Measurements from ENCODE around the gene TEX35. TPM values are rescaled to one million over a fixed set of nuclear protein-coding genes. Genes with fewer than 3 reads are reported as not detected.
A peak's percentile ranks its signal among the peaks of the same experiment; 100 is the strongest.

Gene TEX35
- total RNA-seq, 3 donors from 2014 or later (not counting 1 experiment from before 2014, with no cell fraction given), result not detected

- 29% methylated on average over 10 of the region's 10 CpGs for WGBS (ENCODE audit: insufficient coverage)
- Histone ChIP-seq H3K4me3 (ENCODE audit: low read length) (peak overlapping the region; percentile 82), H3K36me3 (ENCODE audit: control insufficient read depth, insufficient read depth, low read length) (no peaks in the 10 kb centered on the region), H3K27me3 (ENCODE audit: control insufficient read depth, insufficient read depth, low read length) (no peaks in the 10 kb centered on the region), H3K27ac (ENCODE audit: low read length) (no peak overlapping the region), H3K9me3 (ENCODE audit: control insufficient read depth, insufficient read depth, low read length) (no peaks in the 10 kb centered on the region), H3K4me1 (ENCODE audit: control insufficient read depth, insufficient read depth, low read length) (peaks cover 15% of the 10 kb centered on the region)
- Mint-ChIP-seq H3K27me3 (ENCODE audit: low read depth in 2 of 2) (no peaks in the 10 kb centered on the region), H3K27ac (peak overlapping the region in 1 of 2 donors; percentile 86), H3K4me3 (peak overlapping the region; percentile 95), H3K36me3 (no peaks in the 10 kb centered on the region), H3K4me1 (peaks cover 0 to 22% of the 10 kb centered on the region in 2 donors), H3K9me3 (no peaks in the 10 kb centered on the region)
- no peak for ATAC-seq
- DNase-seq, result no peak
- TF ChIP-seq CTCF (IDR thresholded peaks at IDR 0.05), result no peak
- intact Hi-C loops (cut with micrococcal nuclease), result no loop called here
Measured at GRCh38 chr1:178543290-178543607, 30.3 kb downstream of the TEX35 start.

- H3K27me3 ChIP-seq (ENCODE audit: control insufficient read depth, insufficient read depth, low read length), result no peaks in the 10 kb centered on the region
- Mint-ChIP-seq H3K9me3 (no peaks in the 10 kb centered on the region), H3K27ac (no peak overlapping the region), H3K4me3 (peak overlapping the region; percentile 64), H3K27me3 (ENCODE audit: low read depth in 2 of 2) (no peaks in the 10 kb centered on the region), H3K36me3 (no peaks in the 10 kb centered on the region), H3K4me1 (peaks cover 0 to 22% of the 10 kb centered on the region in 2 donors)
- 81% methylated on average over 8 of the region's 9 CpGs for WGBS (ENCODE audit: insufficient coverage)
- H3K9me3 ChIP-seq (ENCODE audit: control insufficient read depth, insufficient read depth, low read length), result no peaks in the 10 kb centered on the region
- ATAC-seq (no peak), DNase-seq (no peak)
- intact Hi-C loops (cut with micrococcal nuclease), result no loop called here
- no peak for TF ChIP-seq CTCF (IDR thresholded peaks at IDR 0.05)
- H3K27ac ChIP-seq (ENCODE audit: low read length), result no peak overlapping the region
- H3K4me3 ChIP-seq (ENCODE audit: low read length), result no peak overlapping the region
- H3K36me3 ChIP-seq (ENCODE audit: control insufficient read depth, insufficient read depth, low read length), result no peaks in the 10 kb centered on the region
- H3K4me1 ChIP-seq (ENCODE audit: control insufficient read depth, insufficient read depth, low read length), result peaks cover 15% of the 10 kb centered on the region
Measured at GRCh38 chr1:178544531-178544930, 31.6 kb downstream of the TEX35 start.

GRCh38 chr1:178548108-178548507 lies 35.2 kb downstream of the TEX35 start:
- 93% methylated on average over 3 of the region's 3 CpGs for WGBS (ENCODE audit: insufficient coverage)
- ATAC-seq (no peak), DNase-seq (no peak)
- H3K4me3 Mint-ChIP-seq, result no peak overlapping the region
- no peak for TF ChIP-seq CTCF (IDR thresholded peaks at IDR 0.05)
- H3K27ac Mint-ChIP-seq, result no peak overlapping the region
- Histone ChIP-seq H3K4me3 (ENCODE audit: low read length) (no peak overlapping the region), H3K36me3 (ENCODE audit: control insufficient read depth, insufficient read depth, low read length) (no peaks in the 10 kb centered on the region), H3K4me1 (ENCODE audit: control insufficient read depth, insufficient read depth, low read length) (peaks cover 4% of the 10 kb centered on the region), H3K27me3 (ENCODE audit: control insufficient read depth, insufficient read depth, low read length) (no peaks in the 10 kb centered on the region), H3K9me3 (ENCODE audit: control insufficient read depth, insufficient read depth, low read length) (peaks cover 3% of the 10 kb centered on the region), H3K27ac (ENCODE audit: low read length) (no peak overlapping the region)
- no peaks in the 10 kb centered on the region for H3K27me3 Mint-ChIP-seq (ENCODE audit: low read depth in 2 of 2)
- peaks cover 0 to 4% of the 10 kb centered on the region in 2 donors for H3K4me1 Mint-ChIP-seq
- intact Hi-C loops (cut with micrococcal nuclease), result no loop called here
- H3K9me3 Mint-ChIP-seq, result no peaks in the 10 kb centered on the region
- no peaks in the 10 kb centered on the region for H3K36me3 Mint-ChIP-seq

GRCh38 chr1:178551307-178551706 lies 38.4 kb downstream of the TEX35 start:
- Histone ChIP-seq H3K4me1 (ENCODE audit: control insufficient read depth, insufficient read depth, low read length) (no peaks in the 10 kb centered on the region), H3K36me3 (ENCODE audit: control insufficient read depth, insufficient read depth, low read length) (no peaks in the 10 kb centered on the region), H3K27ac (ENCODE audit: low read length) (no peak overlapping the region), H3K27me3 (ENCODE audit: control insufficient read depth, insufficient read depth, low read length) (no peaks in the 10 kb centered on the region), H3K4me3 (ENCODE audit: low read length) (no peak overlapping the region), H3K9me3 (ENCODE audit: control insufficient read depth, insufficient read depth, low read length) (peaks cover 7% of the 10 kb centered on the region)
- no peak for ATAC-seq
- no peak for TF ChIP-seq CTCF (IDR thresholded peaks at IDR 0.05)
- Mint-ChIP-seq H3K4me3 (no peak overlapping the region), H3K9me3 (peaks cover 0 to 3% of the 10 kb centered on the region in 2 donors), H3K4me1 (no peaks in the 10 kb centered on the region), H3K36me3 (peaks cover 5% of the 10 kb centered on the region), H3K27ac (no peak overlapping the region), H3K27me3 (ENCODE audit: low read depth in 2 of 2) (no peaks in the 10 kb centered on the region)
- 94% methylated on average over 3 of the region's 3 CpGs for WGBS (ENCODE audit: insufficient coverage)
- intact Hi-C loops (cut with micrococcal nuclease), result no loop called here
- no peak for DNase-seq
